ENCODE data around the gene NT5DC2. TPM values are rescaled to one million over a fixed set of nuclear protein-coding genes. Genes with fewer than 3 reads are reported as not detected.

NT5DC2 gene
- total and polyA plus RNA-seq, 2 of the 8 experiments (the other 6 are each of a cell fraction or from before 2014, with no cell fraction given) = 331 to 477 TPM

GRCh38 chr3:52520141-52520667, 13.5 kb downstream of the NT5DC2 start (continued):
- TF ChIP-seq RNF2 (IDR thresholded peaks at IDR 0.05; ENCODE audit: borderline replicate concordance, low read depth, low read length, missing control alignments, poor library complexity, severe bottlenecking) = no peak
- no peak for TF ChIP-seq BACH1 (IDR thresholded peaks at IDR 0.05; ENCODE audit: low read length)
